ENCODE data around the gene RBM33. TPM values are rescaled to one million over a fixed set of nuclear protein-coding genes. Genes with fewer than 3 reads are reported as not detected.

RBM33 gene
- total and polyA plus RNA-seq, 10 of the 15 experiments (the other 5 are each of a cell fraction or from before 2014, with no cell fraction given), result 4.7 to 67.2 (median 24.3) TPM

DNA sequence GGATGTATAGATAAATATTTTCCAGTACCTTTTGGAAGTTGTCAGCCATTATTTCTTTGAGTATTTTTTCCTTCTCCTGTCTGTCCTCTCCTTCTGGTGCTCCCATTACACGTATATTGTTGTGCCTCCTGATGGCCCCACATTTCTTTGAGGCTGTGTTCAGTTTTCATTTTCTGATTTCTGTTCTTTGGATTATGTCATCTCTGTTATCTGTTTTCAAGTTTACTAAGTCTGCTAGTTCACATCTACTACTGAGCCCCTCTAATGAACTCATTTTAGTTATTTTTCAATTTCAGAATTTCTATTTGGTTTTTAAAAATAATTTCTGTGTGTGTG lies 16.3 kb downstream of the RBM33 start (continued):
- TF ChIP-seq, protein P1, sequence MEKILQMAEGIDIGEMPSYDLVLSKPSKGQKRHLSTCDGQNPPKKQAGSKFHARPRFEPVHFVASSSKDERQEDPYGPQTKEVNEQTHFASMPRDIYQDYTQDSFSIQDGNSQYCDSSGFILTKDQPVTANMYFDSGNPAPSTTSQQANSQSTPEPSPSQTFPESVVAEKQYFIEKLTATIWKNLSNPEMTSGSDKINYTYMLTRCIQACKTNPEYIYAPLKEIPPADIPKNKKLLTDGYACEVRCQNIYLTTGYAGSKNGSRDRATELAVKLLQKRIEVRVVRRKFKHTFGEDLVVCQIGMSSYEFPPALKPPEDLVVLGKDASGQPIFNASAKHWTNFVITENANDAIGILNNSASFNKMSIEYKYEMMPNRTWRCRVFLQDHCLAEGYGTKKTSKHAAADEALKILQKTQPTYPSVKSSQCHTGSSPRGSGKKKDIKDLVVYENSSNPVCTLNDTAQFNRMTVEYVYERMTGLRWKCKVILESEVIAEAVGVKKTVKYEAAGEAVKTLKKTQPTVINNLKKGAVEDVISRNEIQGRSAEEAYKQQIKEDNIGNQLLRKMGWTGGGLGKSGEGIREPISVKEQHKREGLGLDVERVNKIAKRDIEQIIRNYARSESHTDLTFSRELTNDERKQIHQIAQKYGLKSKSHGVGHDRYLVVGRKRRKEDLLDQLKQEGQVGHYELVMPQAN (conservative IDR thresholded peaks at IDR 0.05), result no peak
- TF ChIP-seq, protein P2, sequence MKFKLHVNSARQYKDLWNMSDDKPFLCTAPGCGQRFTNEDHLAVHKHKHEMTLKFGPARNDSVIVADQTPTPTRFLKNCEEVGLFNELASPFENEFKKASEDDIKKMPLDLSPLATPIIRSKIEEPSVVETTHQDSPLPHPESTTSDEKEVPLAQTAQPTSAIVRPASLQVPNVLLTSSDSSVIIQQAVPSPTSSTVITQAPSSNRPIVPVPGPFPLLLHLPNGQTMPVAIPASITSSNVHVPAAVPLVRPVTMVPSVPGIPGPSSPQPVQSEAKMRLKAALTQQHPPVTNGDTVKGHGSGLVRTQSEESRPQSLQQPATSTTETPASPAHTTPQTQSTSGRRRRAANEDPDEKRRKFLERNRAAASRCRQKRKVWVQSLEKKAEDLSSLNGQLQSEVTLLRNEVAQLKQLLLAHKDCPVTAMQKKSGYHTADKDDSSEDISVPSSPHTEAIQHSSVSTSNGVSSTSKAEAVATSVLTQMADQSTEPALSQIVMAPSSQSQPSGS (IDR thresholded peaks at IDR 0.05; ENCODE audit: low read length), result peak; percentile 70; the same call in 1 of the 2 replicates
- no peak for TF ChIP-seq CBX3 (IDR thresholded peaks at IDR 0.05; ENCODE audit: borderline replicate concordance, low read depth)
- peak; percentile 80 for TF ChIP-seq NFIC (IDR thresholded peaks at IDR 0.05; ENCODE audit: low read depth, low read length)
- TF ChIP-seq RBBP5 (conservative IDR thresholded peaks at IDR 0.05), result 0 out of 2 replicates have a peak, but pooled peaks have one; percentile 34
- TF ChIP-seq FOXM1 (IDR thresholded peaks at IDR 0.05; ENCODE audit: low read depth, low read length), result peak; percentile 21; the same call in 1 of the 2 replicates
- 0 out of 2 replicates have a peak, but pooled peaks have one; percentile 0 for TF ChIP-seq GABPA (IDR thresholded peaks at IDR 0.05; ENCODE audit: low read depth)
- TF ChIP-seq CBX5 (IDR thresholded peaks at IDR 0.05; ENCODE audit: low read depth), result peak; percentile 22; the same call in 1 of the 2 replicates
- TF ChIP-seq FOXK2 (IDR thresholded peaks at IDR 0.05), result no peak
